HG03039 (cell line): ENCODE measurements around the gene PRDX3.
A peak's percentile ranks its signal among the peaks of the same experiment; 100 is the strongest.
"Not testable (repeated sequence)": the region's sequence is repeated elsewhere in the genome, so short reads cannot be mapped to it uniquely, and the experiment has no call there.

Source experiments
- ATAC-seq: cut with Tn5 transposase; IDR thresholded peaks from one replicate; pipeline ENCODE4 v1.9.1; 2021; ENCODE audit warnings: mild to moderate bottlenecking, moderate library complexity; ENCODE audit not compliant: unreplicated experiment

The PRDX3 gene

GRCh38 chr10:119206603-119207365 lies 28.2 kb upstream of the PRDX3 start:
- ATAC-seq, result peak; percentile 43

DNA sequence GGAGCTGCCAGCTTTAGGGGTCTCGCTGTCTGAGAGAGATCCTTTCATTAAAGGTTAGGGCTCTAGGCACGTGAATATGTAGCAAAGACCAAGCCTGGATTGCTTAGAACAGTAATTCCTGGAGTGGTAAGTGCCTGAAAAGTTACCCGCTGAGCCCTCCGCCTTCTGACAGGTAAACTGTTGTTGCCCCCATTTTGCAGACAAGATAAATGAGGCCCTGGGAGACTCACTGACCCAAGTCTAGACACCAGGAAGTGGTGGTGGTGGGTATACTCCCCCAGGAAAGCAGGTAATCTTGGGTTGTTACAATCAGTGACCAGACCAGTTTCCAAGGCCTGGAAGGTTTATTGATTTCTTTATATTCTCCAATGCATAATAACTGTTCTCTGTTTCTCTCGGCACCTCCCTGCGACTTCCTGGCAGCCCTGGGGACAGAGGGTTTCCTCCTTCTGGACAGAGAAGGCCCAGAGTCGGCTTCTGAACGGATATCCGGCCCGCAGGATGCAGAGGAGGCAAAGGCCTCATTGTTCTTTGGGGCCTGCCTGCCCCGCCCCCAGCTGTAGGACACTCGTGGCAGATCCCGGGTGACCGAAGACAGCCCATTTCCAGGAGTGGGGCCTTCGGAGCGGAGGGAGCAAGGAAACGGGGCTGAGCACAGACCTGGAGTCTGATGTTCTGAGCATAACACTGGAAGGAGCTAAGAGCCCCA lies 27.4 kb upstream of the PRDX3 start:
- ATAC-seq, result no peak

- ATAC-seq, result no peak
Observed at GRCh38 chr10:119203006-119203405, 24.4 kb upstream of the PRDX3 start.

DNA sequence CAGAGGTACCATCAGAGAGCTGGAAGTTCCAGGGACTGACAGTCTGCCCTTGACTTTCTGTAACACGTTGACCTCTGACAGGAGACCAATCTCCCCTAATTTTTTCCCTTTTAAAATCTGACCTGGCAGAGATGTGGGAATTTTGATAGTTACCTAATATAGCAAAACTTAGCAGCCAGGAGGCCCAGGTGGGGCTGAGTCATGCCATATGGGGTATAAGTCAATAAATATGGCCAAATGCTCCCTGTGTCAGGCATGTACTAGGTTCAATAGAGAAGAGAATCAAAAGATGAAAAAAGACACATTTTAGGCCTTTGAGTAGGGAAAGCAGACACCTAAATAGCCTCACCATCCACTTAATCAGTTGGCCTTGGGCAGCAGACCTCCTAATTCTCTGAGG lies 22.6 kb upstream of the PRDX3 start:
- no peak for ATAC-seq

DNA sequence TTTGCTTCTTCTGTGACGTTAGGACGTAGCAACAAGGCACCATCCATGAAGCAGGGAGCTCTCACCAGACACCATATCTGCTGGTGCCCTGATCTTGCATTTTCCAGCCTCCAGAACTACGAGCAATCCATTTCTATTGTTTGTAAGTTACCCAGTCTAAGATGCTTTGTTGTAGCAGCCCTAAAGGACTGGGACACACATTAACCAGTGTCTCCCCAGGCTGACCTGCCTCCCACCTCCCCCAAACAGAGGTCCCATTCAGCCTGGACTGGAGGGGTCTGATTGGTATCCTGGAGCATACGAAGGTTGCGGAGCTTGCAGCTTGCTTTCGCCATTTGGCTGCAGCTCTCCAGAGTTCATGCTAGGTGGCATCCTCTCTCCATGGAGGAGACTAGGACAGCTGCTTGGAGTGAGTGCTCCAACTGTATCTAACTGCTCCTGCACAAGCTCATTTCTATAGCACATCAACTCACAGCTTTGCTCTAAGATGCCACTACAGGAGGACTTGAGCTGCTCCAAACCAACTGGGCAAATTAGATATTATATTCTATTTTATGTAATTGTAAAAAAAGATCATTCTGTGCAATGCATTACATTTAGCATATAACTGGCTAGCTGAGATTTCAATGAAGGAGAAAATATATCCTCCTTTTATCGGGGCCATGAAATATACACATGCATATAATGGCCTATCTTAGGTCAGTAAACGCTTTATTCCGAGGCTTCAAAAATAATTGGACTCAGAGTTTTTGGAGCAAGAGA lies 20.8 kb upstream of the PRDX3 start:
- no peak for ATAC-seq

DNA sequence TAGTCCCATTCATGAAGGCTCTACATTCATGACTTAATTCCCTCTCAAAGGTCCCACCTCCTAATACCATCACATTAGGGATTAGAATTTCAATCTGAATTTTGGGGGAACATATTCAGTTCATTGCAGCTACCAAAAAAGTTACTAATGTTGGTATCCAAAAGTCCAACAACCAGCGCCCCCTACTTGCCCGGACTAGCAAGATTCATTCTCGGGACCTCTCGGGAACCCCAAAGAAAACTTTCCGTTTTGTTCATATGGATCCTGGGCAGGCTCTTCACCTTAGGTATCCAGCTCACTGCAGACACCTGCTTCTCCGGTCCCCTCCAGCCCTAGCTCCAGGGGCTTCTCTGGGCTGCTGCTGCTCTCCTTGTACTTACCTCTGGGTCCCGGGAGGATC lies 19.8 kb upstream of the PRDX3 start:
- ATAC-seq, result no peak

- ATAC-seq, result no peak
Observed at GRCh38 chr10:119197921-119198320, 19.3 kb upstream of the PRDX3 start.

GRCh38 chr10:119191881-119192280 lies 13.3 kb upstream of the PRDX3 start:
- ATAC-seq, result no peak

DNA sequence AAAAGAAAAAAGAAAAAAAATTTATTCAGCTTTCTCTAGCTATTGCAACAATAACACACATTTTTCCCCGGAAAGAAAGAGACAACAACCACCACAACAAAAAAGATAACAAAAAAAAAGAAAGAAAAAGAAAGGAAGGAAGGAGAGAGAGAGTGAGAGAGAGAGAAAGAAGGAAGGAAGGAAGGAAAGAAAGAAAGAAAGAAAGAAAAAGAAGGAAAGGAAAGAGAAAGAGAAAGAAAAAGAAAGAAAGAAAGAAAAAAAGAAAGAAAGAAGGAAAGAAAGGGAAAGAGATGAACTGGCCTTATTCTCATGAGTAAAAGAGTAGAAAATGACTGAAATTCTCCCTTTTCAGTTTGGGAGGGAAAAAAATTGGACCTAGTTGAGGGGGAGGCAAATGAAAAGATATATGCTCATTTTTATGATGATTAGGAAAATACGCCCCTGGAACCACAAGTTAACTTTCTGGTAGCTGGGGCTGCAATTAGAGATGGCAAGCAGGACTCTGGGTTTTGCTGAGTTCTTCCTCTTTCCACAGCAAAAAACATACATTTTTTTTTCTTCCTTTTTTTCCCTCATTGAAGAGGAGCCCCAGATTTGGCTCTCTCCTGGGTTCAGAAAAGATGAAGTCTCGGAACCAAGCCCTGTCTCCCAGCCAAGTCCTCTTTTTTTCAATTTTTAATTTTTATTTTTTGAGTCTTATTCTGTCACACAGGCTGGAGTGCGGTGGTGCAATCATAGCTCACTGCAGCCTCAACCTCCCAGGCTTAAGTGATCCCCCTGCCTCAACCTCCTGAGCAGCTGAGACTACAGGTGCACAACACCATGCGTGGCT lies 12.6 kb upstream of the PRDX3 start:
- no peak for ATAC-seq

- ATAC-seq, result no peak
Observed at GRCh38 chr10:119190353-119190752, 11.7 kb upstream of the PRDX3 start.

DNA sequence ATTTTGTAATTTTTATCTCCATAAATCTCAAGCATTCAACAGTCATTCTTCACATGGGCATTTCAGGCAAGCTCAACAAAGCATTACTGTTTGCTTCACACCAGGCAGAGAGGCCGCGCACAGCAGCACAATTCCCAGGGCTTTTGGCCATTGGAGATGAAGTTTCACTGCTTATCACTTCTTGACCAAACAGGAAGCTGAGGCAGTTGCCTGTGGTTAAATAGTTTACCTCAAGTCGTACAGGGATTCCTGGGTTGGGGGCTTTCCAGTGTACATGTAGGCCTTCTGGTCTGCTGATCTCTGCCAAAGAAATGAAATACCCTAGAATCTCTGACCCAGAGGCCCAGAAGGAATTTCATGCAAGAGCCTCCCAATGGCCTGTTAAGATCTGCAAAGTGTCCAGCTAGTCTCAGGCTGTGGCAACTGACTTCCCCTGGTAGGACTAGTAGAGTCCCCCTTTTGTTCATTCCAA lies 11.2 kb upstream of the PRDX3 start:
- no peak for ATAC-seq

DNA sequence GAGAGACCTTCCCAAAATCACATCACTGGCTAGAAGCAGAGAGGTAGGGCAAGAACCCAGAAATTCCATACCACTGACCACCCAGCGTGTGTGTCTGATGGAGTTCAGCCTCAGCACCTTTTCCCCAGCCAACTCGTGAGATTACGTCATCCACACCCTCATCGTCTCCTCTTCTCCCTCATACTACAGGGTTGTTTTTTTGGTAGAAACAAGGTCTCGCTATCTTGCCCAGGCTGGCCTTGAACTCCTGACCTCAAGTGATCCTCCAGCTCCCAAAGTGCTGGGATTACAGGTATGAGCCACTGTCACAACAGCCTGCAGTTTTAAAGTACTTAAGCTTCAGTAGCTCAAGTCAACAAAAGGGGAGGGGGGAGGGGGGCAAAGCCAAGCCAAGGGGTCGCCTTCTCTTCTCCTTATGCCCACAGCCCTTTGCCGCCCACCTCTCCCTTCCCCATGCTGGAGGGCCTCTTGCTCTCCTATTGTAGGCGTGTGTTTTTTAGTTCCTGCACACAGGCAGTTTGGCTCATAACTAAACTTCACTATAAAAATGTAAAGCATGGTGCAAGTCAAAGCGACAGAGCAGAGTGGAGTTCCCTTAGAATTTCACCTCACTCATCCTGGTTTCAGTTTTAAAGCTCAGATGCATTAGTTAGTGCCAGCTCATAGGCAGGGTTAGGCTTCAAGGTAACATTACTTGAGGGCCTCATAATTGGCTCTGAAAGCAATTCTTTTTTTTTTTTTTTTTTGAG lies 5.2 kb upstream of the PRDX3 start:
- no peak for ATAC-seq

DNA sequence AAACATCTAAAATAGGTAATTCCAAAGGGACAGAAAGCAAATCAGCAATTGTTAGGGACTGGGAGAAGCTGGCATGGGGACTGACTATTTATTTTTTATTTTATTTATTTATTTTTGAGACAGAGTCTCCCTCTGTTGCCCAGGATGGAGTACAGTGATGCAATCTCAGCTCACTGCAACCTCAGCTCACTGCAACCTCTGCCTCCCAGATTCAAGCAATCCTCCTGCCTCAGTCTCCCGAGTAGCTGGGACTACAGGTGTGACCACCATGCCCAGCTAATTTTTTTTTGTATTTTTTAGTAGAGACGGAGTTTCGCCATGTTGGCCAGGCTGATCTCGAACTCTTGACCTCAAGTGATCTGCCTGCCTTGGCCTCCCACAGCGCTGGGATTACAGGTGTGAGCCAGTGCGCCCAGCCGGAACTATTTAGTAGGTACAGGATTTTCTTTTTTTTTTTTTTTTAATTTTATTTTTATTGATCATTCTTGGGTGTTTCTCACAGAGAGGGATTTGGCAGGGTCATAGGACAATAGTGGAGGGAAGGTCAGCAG lies 2.3 kb upstream of the PRDX3 start:
- ATAC-seq, result not testable (repeated sequence)

DNA sequence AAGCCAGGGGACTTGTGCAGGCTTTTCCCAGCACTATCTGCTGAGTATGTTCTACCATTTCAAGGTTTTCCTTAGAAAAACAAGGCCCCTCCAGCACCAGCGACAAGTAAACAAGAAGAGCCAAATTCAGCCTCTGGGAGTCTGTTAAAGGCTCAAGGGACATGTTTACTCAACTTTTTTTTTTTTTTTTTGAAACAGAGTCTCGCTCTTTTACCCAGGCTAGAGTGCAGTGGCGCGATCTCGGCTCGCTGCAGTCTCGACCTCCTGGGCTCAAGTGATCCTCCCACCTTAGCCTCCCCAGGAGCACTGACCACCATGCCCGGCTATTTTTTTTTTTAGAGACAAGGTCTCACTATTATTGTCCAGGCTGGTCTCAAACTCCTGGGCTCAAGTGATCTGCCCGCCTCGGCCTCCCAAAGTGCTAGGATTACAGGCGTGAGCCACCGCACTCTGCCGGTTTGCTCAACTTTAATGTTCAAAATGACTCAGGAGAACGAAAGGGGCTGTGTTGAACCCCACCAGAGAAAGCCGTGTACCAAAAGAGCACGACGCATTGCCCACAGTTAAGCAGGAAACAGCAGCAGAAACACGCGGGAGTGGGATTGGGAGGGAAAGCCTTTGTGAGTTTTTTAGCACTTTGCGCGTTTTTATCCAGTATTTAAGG lies 772 bp downstream of the PRDX3 start:
- ATAC-seq, result no peak

DNA sequence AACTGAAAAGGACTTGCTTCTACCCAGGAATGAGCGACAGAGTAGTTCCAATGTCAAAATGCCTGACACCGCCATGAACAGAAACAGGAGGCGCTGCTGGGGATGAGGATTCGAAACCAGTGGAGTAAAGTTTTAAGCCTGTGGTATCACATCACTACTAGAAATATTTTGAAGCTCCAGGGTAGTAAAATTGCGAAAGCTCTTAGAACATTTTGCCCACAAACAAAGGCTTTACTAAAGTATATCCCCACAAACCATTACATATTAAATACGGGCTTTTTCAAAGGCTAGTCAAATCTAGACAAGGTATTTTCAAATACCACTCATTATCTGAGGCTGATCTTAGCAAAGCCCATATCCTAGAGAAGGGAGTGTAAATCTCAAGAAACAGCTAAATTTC lies 2.4 kb downstream of the PRDX3 start:
- no peak for ATAC-seq

DNA sequence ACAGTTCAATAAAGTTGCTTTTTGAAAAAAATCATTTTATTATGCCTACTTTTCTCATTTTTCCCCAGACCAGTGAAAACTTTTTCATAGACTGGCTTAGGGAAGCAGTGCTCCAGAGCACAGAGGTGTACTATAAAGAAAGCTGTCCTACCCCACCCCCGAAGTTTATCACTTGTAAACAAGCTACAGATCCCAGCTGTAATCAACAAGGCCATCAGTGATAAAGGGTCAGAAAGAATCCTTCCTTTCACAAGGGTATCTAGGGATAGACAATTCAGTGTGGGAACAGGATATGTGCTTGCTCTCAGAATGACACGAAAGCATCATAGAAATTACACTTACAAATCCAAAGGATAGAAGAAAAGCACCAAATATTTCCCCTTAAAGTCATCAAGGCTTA lies 4.5 kb downstream of the PRDX3 start:
- ATAC-seq, result no peak

DNA sequence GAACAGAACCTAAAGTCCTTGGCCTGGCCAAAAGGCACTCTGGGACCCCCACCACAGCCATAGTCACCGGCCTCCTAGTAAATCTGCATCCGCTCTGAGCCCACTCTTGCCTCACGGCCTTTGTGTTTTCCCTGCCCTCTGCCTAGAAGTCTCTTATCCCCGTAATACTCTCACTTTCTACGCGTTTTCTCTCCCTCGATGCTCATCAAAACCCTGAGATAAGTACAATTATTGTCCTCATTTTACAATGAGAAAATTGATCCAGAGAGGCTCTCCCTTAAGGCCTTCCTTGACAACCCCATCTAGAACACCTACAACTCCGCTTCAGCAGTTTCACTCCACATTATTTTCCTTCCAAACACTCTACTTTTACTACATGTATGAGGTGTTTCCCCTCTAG lies 11.6 kb downstream of the PRDX3 start:
- ATAC-seq, result no peak

GRCh38 chr10:119166564-119166963 lies 12.0 kb downstream of the PRDX3 start:
- ATAC-seq, result no peak

DNA sequence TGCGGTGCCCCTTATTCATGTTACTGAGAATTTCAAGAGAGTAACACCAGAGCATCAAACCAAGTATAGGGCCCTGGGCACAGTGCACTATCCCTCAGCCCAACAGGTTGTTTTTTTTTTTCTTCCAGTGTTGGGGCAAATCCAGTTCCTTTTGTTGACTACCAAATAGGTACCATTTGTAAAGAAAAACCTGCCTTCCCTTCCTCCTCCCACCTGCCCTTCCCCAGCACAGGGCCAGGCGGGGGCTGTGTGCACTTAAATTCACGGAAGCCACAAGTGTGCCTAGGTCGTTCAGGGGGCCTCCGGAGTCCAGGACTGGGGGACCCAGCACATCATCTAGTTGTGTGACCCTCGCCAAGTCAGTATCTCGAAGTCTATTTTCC lies 12.5 kb downstream of the PRDX3 start:
- no peak for ATAC-seq
